HL-60 (cell line): Measurements from ENCODE around the gene ATXN7L1.

Experiments used
- CTCF ChIP-seq: IDR thresholded peaks from one replicate; pipeline ENCODE4 v1.5.1; 2011; ENCODE audit warnings: low read length, control low read depth, inconsistent platforms; ENCODE audit not compliant: insufficient read depth
- POLR2AphosphoS5 ChIP-seq: IDR thresholded peaks from 2 replicates; pipeline ENCODE4 v1.6.1; 2012; ENCODE audit warnings: low read depth

GRCh38 chr7:105890290-105890997 is 14.0 kb upstream of the ATXN7L1 start:
- no peak for TF ChIP-seq POLR2AphosphoS5
- TF ChIP-seq CTCF = no peak
